H1 (cell line): Measurements from ENCODE around the gene SWT1. TPM values are rescaled to one million over a fixed set of nuclear protein-coding genes. Genes with fewer than 3 reads are reported as not detected.

Source experiments
- CTCF ChIA-PET: fragments of 300-600 bp; sonication (Branson Sonifier 250); formaldehyde crosslinking; loops from one replicate; lab custom pipeline; 2021; ENCODE audit not compliant: partially characterized antibody; lab: Charles Lee
- POLR2A ChIA-PET: fragments of 300-600 bp; sonication (Branson Sonifier 250); formaldehyde crosslinking; loops from one replicate; lab custom pipeline; 2021; ENCODE audit warnings: inconsistent platforms; ENCODE audit not compliant: partially characterized antibody; lab: Charles Lee
- DNase-seq, 2 experiments: peaks; one replicate each; pipeline versions ENCODE4 v3.0.0 to v3.0.0-alpha.2; 2010 to 2022; ENCODE audit warnings: low spot score in 2 of 2, low read depth in 1 of 2, mixed read lengths in 1 of 2
- FAIRE-seq: peaks from 2 replicates; lab custom pipeline; 2011; peaks lifted over from hg19 to GRCh38; lab: Jason Lieb, UNC
- H2AFZ ChIP-seq: 2 replicates; pipeline ENCODE4 v1.8.1; 2012; ENCODE audit warnings: low read length, inconsistent platforms
- H2AK5ac ChIP-seq: 2 replicates; pipeline ENCODE4 v1.6.1; 2013; ENCODE audit warnings: low read depth, low read length
- H2BK120ac ChIP-seq: replicated peaks from 2 replicates; pipeline ENCODE3; 2013; ENCODE audit warnings: low read depth, low read length, inconsistent platforms
- H2BK12ac ChIP-seq: 2 replicates; pipeline ENCODE4 v1.6.1; 2013; ENCODE audit warnings: low read depth, low read length
- H2BK15ac ChIP-seq: 2 replicates; pipeline ENCODE4 v1.6.1; 2013; ENCODE audit warnings: low read length
- H2BK20ac ChIP-seq: 2 replicates; pipeline ENCODE4 v1.6.1; 2013; ENCODE audit warnings: low read length
- H2BK5ac ChIP-seq: 2 replicates; pipeline ENCODE4 v1.6.1; 2013; ENCODE audit warnings: low read depth, low read length
- H3K14ac ChIP-seq: 2 replicates; pipeline ENCODE4 v1.6.1; 2013; ENCODE audit warnings: inconsistent platforms; ENCODE audit not compliant: insufficient read length
- H3K18ac ChIP-seq: 2 replicates; pipeline ENCODE4 v1.6.1; 2013; ENCODE audit warnings: low read length; ENCODE audit errors: extremely low read depth
- H3K23ac ChIP-seq: 2 replicates; pipeline ENCODE4 v1.6.1; 2013; ENCODE audit warnings: inconsistent platforms; ENCODE audit not compliant: insufficient read length
- H3K23me2 ChIP-seq: 2 replicates; pipeline ENCODE4 v1.6.1; 2013; ENCODE audit warnings: low read depth, low read length
- H3K27ac ChIP-seq: 2 replicates; pipeline ENCODE4 v1.6.1; 2011; ENCODE audit warnings: low read depth, low read length, inconsistent platforms
- H3K27me3 ChIP-seq, 4 experiments: replicated peaks in 1 of 4; 1 replicate in 1 of 4; 2 replicates in 3 of 4; pipeline versions ENCODE4 v1.6.1 to v1.8.1; 2011 to 2013; ENCODE audit warnings: low read length in 3 of 4, mild to moderate bottlenecking in 3 of 4, inconsistent platforms in 2 of 4, mixed read lengths in 2 of 4, moderate library complexity in 1 of 4; ENCODE audit not compliant: control insufficient read depth in 3 of 4, insufficient read depth in 3 of 4; ENCODE audit errors: extremely low read depth in 1 of 4
- H3K36me3 ChIP-seq, 4 experiments: 2 replicates each; pipeline versions ENCODE4 v1.6.1 to v1.8.1; 2011 to 2013; ENCODE audit warnings: mild to moderate bottlenecking in 4 of 4, low read length in 3 of 4, moderate library complexity in 2 of 4, control low read depth in 1 of 4, inconsistent platforms in 1 of 4; ENCODE audit not compliant: insufficient read depth in 4 of 4, control insufficient read depth in 2 of 4
- H3K4ac ChIP-seq: replicated peaks from 2 replicates; pipeline ENCODE3; 2013; ENCODE audit warnings: low read length, low read depth, mixed read lengths, inconsistent platforms; ENCODE audit not compliant: insufficient read length
- H3K4me1 ChIP-seq, 4 experiments: replicated peaks in 1 of 4; 1 replicate in 1 of 4; 2 replicates in 3 of 4; pipeline versions ENCODE4 v1.6.1 to v1.8.1; 2011 to 2013; ENCODE audit warnings: low read length in 3 of 4, inconsistent platforms in 2 of 4, mixed read lengths in 1 of 4; ENCODE audit not compliant: insufficient read depth in 4 of 4, control insufficient read depth in 3 of 4
- H3K4me2 ChIP-seq, 2 experiments: 2 replicates each; pipeline versions ENCODE4 v1.6.1 to v1.8.1; 2011 to 2013; ENCODE audit warnings: low read depth in 2 of 2, low read length in 2 of 2, control low read depth in 1 of 2, inconsistent platforms in 1 of 2, mild to moderate bottlenecking in 1 of 2; ENCODE audit not compliant: insufficient read depth in 1 of 2
- H3K4me3 ChIP-seq, 4 experiments: fragments of 200-600, 300-600 bp in 1 of 4; sonication (generic), shearing (Covaris generic), sonication (Bioruptor Twin) in 1 of 4; 2 replicates each; pipeline versions ENCODE4 v1.5.1 to v1.8.1; 2011 to 2016; ENCODE audit warnings: low read length in 4 of 4, low read depth in 3 of 4, control low read depth in 2 of 4, inconsistent platforms in 2 of 4, mild to moderate bottlenecking in 2 of 4, mixed read lengths in 1 of 4, moderate library complexity in 1 of 4; ENCODE audit not compliant: insufficient read depth in 2 of 4; ENCODE audit errors: extremely low read depth in 1 of 4
- H3K56ac ChIP-seq: replicated peaks from 2 replicates; pipeline ENCODE3; 2013; ENCODE audit warnings: low read depth, mild to moderate bottlenecking, mixed read lengths, low read length, inconsistent platforms; ENCODE audit not compliant: insufficient read length
- H3K79me1 ChIP-seq: 2 replicates; pipeline ENCODE4 v1.6.1; 2013; ENCODE audit warnings: low read depth, low read length, control low read depth
- H3K79me2 ChIP-seq, 2 experiments: 2 replicates each; pipeline versions ENCODE4 v1.6.1 to v1.8.1; 2012 to 2013; ENCODE audit warnings: low read length in 2 of 2, mild to moderate bottlenecking in 2 of 2, inconsistent platforms in 1 of 2; ENCODE audit not compliant: insufficient read depth in 2 of 2, control insufficient read depth in 1 of 2
- H3K9ac ChIP-seq, 4 experiments: replicated peaks in 1 of 4; 1 replicate in 1 of 4; 2 replicates in 3 of 4; pipeline versions ENCODE4 v1.6.1 to v1.8.1; 2011 to 2013; ENCODE audit warnings: low read depth in 3 of 4, low read length in 3 of 4, control low read depth in 2 of 4, mild to moderate bottlenecking in 2 of 4, moderate library complexity in 2 of 4, inconsistent platforms in 1 of 4; ENCODE audit errors: extremely low read depth in 1 of 4
- H3K9me3 ChIP-seq, 2 experiments: 2 replicates each; pipeline versions ENCODE4 v1.6.1 to v1.8.1; 2012 to 2013; ENCODE audit warnings: mild to moderate bottlenecking in 2 of 2, moderate library complexity in 2 of 2, control low read depth in 1 of 2, inconsistent platforms in 1 of 2, low read depth in 1 of 2, low read length in 1 of 2, mixed read lengths in 1 of 2; ENCODE audit not compliant: insufficient read depth in 2 of 2
- H4K20me1 ChIP-seq, 2 experiments: replicated peaks in 1 of 2; 2 replicates each; pipeline versions ENCODE3 to v1.8.1; 2011 to 2013; ENCODE audit warnings: inconsistent platforms in 2 of 2, low read length in 2 of 2, mild to moderate bottlenecking in 1 of 2; ENCODE audit not compliant: insufficient read depth in 2 of 2, control insufficient read depth in 1 of 2
- H4K5ac ChIP-seq: 2 replicates; pipeline ENCODE4 v1.6.1; 2013; ENCODE audit warnings: low read length, low read depth, mixed read lengths, inconsistent platforms; ENCODE audit not compliant: insufficient read length
- H4K8ac ChIP-seq: 2 replicates; pipeline ENCODE4 v1.8.0; 2013; ENCODE audit warnings: mild to moderate bottlenecking, moderate library complexity, low read length, inconsistent platforms; ENCODE audit not compliant: insufficient read depth; ENCODE audit errors: extremely low read depth
- H4K91ac ChIP-seq: replicated peaks from 2 replicates; pipeline ENCODE3; 2013; ENCODE audit warnings: low read length, mixed read lengths, inconsistent platforms; ENCODE audit not compliant: insufficient read length
- GTF2F1 ChIP-seq: IDR thresholded peaks from 2 replicates; pipeline ENCODE4 v1.6.1; 2012; ENCODE audit warnings: low read depth, low read length, improper control_type of control experiment, borderline replicate concordance
- HDAC2 ChIP-seq, 2 experiments: fragments of 300-600 bp in 1 of 2; sonication (generic) in 1 of 2; IDR thresholded peaks; 2 replicates each; pipeline ENCODE4 v1.6.1; 2011 to 2012; ENCODE audit warnings: low read depth in 2 of 2, low read length in 2 of 2, mild to moderate bottlenecking in 2 of 2, moderate library complexity in 2 of 2, borderline replicate concordance in 1 of 2, inconsistent platforms in 1 of 2
- MAFK ChIP-seq: IDR thresholded peaks from 2 replicates; pipeline ENCODE4 v1.6.1; 2012; ENCODE audit warnings: low read depth, mild to moderate bottlenecking, improper control_type of control experiment, low read length
- PHF8 ChIP-seq: fragments of 200-600 bp; sonication (generic); conservative IDR thresholded peaks from 2 replicates; pipeline ENCODE4 v1.7.1; 2012; ENCODE audit warnings: low read depth, mild to moderate bottlenecking, inconsistent platforms, low read length, moderate library complexity
- POLR2AphosphoS5 ChIP-seq: IDR thresholded peaks from 2 replicates; pipeline ENCODE4 v1.6.1; 2011; ENCODE audit warnings: low read depth, low read length
- POU5F1 ChIP-seq: IDR thresholded peaks from 2 replicates; pipeline ENCODE4 v1.6.1; 2011; ENCODE audit warnings: low read depth, mild to moderate bottlenecking, low read length, moderate library complexity
- RAD21 ChIP-seq, 2 experiments: IDR thresholded peaks in 1 of 2; conservative IDR thresholded peaks in 1 of 2; 2 replicates each; pipeline ENCODE4 v1.6.1; 2011; ENCODE audit warnings: low read depth in 2 of 2, low read length in 2 of 2, improper control_type of control experiment in 1 of 2, inconsistent platforms in 1 of 2, mild to moderate bottlenecking in 1 of 2, moderate library complexity in 1 of 2
- RNF2 ChIP-seq: fragments of 200-900, 300-1000 bp; sonication (generic); IDR thresholded peaks from 2 replicates; pipeline ENCODE4 v1.7.1; 2016; ENCODE audit warnings: borderline replicate concordance, low read depth, mild to moderate bottlenecking, antibody characterized with exemption, low read length; ENCODE audit not compliant: poor library complexity, severe bottlenecking; ENCODE audit errors: missing control alignments
- WGBS, 2 experiments: shearing (Covaris generic) in 1 of 2; methylation state at CpG; one replicate each; pipeline versions ENCODE4 v1.1.6 to v1.1.7; 2013 to 2015; ENCODE audit warnings: low lambda C conversion rate in 2 of 2, mixed read lengths in 2 of 2, inconsistent platforms in 1 of 2, low coverage in 1 of 2, missing lambda C conversion rate in 1 of 2; ENCODE audit not compliant: insufficient replicate concordance in 2 of 2, insufficient coverage in 1 of 2, insufficient read length in 1 of 2; ENCODE audit errors: extremely low coverage in 1 of 2, missing lambda C conversion rate in 1 of 2; 5-methylcytosine and 5-hydroxymethylcytosine counted together
- polyA plus RNA-seq, 7 experiments: library from polyadenylated mRNA; depleted of rRNA in 3 of 7; stranded (reverse) in 5 of 7; unstranded in 2 of 7; fragments of >200 nt in 5 of 7; fragments of 200-250 nt in 2 of 7; gene quantifications; 1 replicate in 5 of 7; 2 replicates in 1 of 7; 4 replicates in 1 of 7; pipeline versions ENCODE4 v1.2.1 to v1.2.3, GENCODE V29; 2011 to 2013; ENCODE audit warnings: missing spikeins in 2 of 7, mixed read lengths in 2 of 7
- total RNA-seq: library from RNA; stranded (reverse); fragmentation: NEBNext Ultra II Directional; extraction: Animal tissue kit (Norgen Biotek cat#: 25700); gene quantifications from 2 replicates; pipeline ENCODE4 v1.2.1, GENCODE V29; 2021
- TF ChIP-seq, protein P1 (sequence below): IDR thresholded peaks from 2 replicates; pipeline ENCODE4 v1.6.1; 2011; ENCODE audit warnings: low read depth, mild to moderate bottlenecking, low read length; ENCODE audit not compliant: insufficient read depth

Gene SWT1
- total and polyA plus RNA-seq, 2 of the 8 experiments (the other 6 are each of a cell fraction or from before 2014, with no cell fraction given) = 1.4 to 6.2 TPM

DNA sequence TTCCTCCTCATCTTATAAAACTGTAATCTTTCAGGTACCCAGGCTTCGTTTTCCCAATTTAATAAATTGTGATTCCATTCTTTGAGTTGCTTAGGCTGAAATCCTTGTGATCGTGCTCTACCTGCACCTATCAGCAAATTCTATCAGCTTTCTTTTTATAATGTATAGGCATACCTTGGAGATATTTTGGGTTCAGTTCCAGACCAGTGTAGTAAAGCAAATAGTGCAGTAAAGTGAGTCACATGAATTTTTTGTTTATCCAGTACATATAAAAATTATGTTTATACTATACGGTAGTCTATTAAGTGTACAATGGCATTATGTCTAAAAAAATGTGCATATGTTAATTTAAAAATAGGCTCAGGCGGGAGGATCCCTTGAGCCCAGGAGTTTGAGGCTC lies 5.5 kb downstream of the SWT1 start:
- Histone ChIP-seq H3K14ac (no peak overlapping the region), H3K4ac (no peak overlapping the region), H4K20me1 (no peaks in the 10 kb centered on the region), H2BK15ac (no peak overlapping the region), H2BK120ac (no peak overlapping the region), H3K36me3 (no peaks in the 10 kb centered on the region), H3K27ac (no peak overlapping the region), H3K4me2 (no peak overlapping the region), H3K18ac (no peak overlapping the region), H4K5ac (no peak overlapping the region), H3K79me1 (no peaks in the 10 kb centered on the region), H3K27me3 (no peaks in the 10 kb centered on the region), H3K23ac (no peak overlapping the region), H3K4me1 (no peaks in the 10 kb centered on the region), H3K23me2 (peaks cover 5% of the 10 kb centered on the region; the same call in 1 of the 2 replicates), H4K91ac (no peak overlapping the region), H2AK5ac (no peak overlapping the region), H2AFZ (no peak overlapping the region), H2BK5ac (no peak overlapping the region), H3K9ac (no peak overlapping the region), H3K56ac (no peak overlapping the region), H2BK20ac (no peak overlapping the region), H4K8ac (no peak overlapping the region), H3K9me3 (no peaks in the 10 kb centered on the region), H3K4me3 (no peak overlapping the region), H2BK12ac (no peak overlapping the region), H3K79me2 (no peaks in the 10 kb centered on the region)
- DNase-seq = no peak
- TF ChIP-seq PHF8 = no peak
- no peak for TF ChIP-seq GTF2F1
- no peak for TF ChIP-seq HDAC2 (IDR thresholded peaks at IDR 0.05; ENCODE audit: borderline replicate concordance in 1 of 2, low read depth in 2 of 2, low read length in 2 of 2)
- no peak for TF ChIP-seq MAFK
- TF ChIP-seq RNF2 = no peak
- TF ChIP-seq RAD21 (IDR thresholded peaks at IDR 0.05 in 1 of 2, conservative IDR thresholded peaks at IDR 0.05 in 1 of 2; ENCODE audit: low read depth in 2 of 2, low read length in 2 of 2) = no peak
- no peak for TF ChIP-seq POLR2AphosphoS5
- no peak for TF ChIP-seq POU5F1
- TF ChIP-seq, protein P1, sequence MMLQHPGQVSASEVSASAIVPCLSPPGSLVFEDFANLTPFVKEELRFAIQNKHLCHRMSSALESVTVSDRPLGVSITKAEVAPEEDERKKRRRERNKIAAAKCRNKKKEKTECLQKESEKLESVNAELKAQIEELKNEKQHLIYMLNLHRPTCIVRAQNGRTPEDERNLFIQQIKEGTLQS = no peak
- ChIA-PET CTCF (interaction anchor here (1.4 to 8.0 kb wide), 2 partner anchors 7 to 179 kb away, joined by 3 to 60 read pairs; no protein-coding TSS in a partner anchor), POLR2A (no interaction called here)
- 90% methylated on average over 4 of the region's 4 CpGs; no CpG with 5 or more reads in 1 of the 2 experiments for WGBS, 2 experiments
- FAIRE-seq = no peak
